Measurements from ENCODE around the gene FAM117B. TPM values are rescaled to one million over a fixed set of nuclear protein-coding genes. Genes with fewer than 3 reads are reported as not detected.

The FAM117B gene
- total RNA-seq, 6 experiments from 2014 or later: 0.55 to 1.2 (median 0.87) TPM

DNA sequence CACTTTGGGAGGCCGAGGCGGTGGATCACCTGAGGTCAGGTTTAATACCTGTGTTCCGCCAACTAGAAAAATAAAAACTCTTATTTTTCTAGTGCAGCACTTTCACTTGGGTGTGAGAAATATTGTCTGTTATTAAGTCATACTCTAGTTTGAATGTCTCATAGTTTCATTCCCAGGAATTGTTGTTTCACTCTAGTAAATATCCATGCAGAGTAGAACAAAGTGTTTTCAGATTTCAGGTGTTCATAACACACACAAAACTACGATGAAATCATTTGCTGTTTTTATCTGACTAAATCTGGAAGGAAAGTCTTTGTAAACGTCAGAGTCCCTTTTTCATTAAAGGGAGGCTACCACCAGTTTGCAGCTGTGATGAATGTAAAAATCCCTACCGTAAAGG, 4.0 kb downstream of the FAM117B start:
- DNase-seq: no peak
- Mint-ChIP-seq H3K4me1 (ENCODE audit: low read depth) (peaks cover 20% of the 10 kb centered on the region), H3K27ac (no peak overlapping the region), H3K4me3 (no peak overlapping the region), H3K27me3 (ENCODE audit: insufficient read depth) (no peaks in the 10 kb centered on the region; the same call in none of the 2 replicates), H3K36me3 (ENCODE audit: low read depth) (no peaks in the 10 kb centered on the region), H3K9me3 (no peaks in the 10 kb centered on the region)
- TF ChIP-seq, protein P1, sequence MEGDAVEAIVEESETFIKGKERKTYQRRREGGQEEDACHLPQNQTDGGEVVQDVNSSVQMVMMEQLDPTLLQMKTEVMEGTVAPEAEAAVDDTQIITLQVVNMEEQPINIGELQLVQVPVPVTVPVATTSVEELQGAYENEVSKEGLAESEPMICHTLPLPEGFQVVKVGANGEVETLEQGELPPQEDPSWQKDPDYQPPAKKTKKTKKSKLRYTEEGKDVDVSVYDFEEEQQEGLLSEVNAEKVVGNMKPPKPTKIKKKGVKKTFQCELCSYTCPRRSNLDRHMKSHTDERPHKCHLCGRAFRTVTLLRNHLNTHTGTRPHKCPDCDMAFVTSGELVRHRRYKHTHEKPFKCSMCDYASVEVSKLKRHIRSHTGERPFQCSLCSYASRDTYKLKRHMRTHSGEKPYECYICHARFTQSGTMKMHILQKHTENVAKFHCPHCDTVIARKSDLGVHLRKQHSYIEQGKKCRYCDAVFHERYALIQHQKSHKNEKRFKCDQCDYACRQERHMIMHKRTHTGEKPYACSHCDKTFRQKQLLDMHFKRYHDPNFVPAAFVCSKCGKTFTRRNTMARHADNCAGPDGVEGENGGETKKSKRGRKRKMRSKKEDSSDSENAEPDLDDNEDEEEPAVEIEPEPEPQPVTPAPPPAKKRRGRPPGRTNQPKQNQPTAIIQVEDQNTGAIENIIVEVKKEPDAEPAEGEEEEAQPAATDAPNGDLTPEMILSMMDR (IDR thresholded peaks at IDR 0.05): no peak

DNA sequence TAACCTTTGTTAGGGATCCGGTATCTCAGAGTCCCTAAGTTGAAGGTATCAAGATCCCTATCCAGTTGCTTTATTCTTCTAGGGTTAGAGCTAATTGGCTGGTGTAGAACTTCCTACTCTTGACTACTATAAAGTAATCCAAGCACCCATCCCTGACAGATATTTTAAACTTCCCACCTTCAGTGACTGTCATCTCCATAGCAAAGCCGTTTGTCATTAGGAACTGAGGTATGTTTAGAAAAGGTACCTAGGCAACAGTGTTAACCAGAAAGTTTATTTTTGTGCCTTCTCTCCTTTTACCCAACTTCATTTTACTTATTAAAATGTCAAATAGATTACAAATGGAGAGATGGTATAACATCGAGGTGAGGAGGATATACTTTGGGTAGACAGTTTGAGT, 4.5 kb downstream of the FAM117B start:
- H3K27me3 Mint-ChIP-seq (ENCODE audit: insufficient read depth): no peaks in the 10 kb centered on the region; the same call in none of the 2 replicates
- no peaks in the 10 kb centered on the region for H3K36me3 Mint-ChIP-seq (ENCODE audit: low read depth)
- DNase-seq: no peak
- TF ChIP-seq, protein P1 (IDR thresholded peaks at IDR 0.05): no peak
- H3K4me3 Mint-ChIP-seq: no peak overlapping the region
- H3K9me3 Mint-ChIP-seq: no peaks in the 10 kb centered on the region
- peaks cover 17% of the 10 kb centered on the region for H3K4me1 Mint-ChIP-seq (ENCODE audit: low read depth)
- no peak overlapping the region for H3K27ac Mint-ChIP-seq

DNA sequence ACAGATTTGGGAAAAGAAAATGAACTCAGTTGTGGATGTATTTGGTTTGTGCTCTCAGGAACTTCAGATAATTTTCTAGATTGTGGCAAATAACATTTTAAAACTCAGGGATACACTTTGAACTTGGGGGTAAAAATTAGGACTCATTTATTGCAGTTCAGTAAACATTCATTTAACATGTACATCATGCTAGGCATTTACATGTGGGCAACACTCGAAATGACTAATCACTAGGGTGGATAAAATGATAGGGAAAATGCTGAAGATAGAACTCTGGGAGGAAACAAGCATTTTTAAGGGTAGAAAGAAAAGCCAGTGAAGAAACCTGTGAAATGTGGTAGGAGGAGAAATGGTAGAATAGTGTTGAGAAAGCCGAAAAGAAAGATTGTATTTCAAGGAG, 7.8 kb downstream of the FAM117B start:
- Mint-ChIP-seq H3K27ac (no peak overlapping the region), H3K27me3 (ENCODE audit: insufficient read depth) (peaks cover 2% of the 10 kb centered on the region), H3K4me3 (no peak overlapping the region), H3K4me1 (ENCODE audit: low read depth) (peaks cover 2% of the 10 kb centered on the region; the same call in 1 of the 2 replicates), H3K9me3 (no peaks in the 10 kb centered on the region), H3K36me3 (ENCODE audit: low read depth) (no peaks in the 10 kb centered on the region)
- DNase-seq: no peak
- TF ChIP-seq, protein P1 (IDR thresholded peaks at IDR 0.05): no peak

DNA sequence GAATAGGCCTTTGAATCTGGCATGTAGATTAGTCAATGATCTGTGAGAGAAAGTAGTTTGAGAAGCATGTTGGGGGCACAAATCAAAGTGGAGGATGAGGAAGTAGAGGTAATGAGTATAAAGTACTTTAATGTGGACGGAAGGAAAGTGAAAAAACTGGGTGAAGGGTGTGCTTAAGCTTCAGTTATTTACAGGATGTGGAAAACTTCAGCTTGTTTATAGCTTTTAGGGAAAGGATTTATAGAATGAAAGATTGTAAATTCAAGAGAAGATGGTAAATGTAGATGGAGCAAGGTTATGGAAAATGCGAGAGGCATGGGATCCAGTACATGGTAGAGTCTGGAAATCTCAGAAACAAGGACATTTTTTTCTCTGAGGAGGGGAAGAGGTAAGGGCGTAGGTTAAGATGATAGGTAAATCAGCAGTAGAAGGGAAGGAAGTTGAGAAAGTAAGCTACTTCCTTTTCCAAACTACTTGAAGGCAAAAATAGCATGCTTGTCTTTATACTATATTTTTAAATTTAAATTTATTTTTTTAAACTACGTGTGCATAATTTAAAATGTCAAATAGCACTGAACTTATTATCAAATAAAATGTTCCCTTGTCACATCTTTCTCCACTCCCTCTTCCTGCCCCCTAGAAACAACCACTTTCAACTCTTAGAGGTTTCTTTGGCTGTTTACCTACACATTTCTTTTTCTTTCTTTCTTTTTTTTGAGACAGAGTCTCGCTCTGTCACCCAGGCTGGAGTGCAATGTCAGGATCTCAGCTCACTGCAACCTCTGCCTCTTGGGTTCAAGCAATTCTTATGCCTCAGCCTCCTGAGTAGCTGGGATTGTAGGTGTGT, 8.5 kb downstream of the FAM117B start:
- H3K27ac Mint-ChIP-seq: no peak overlapping the region
- H3K4me1 Mint-ChIP-seq (ENCODE audit: low read depth): no peaks in the 10 kb centered on the region
- no peaks in the 10 kb centered on the region for H3K36me3 Mint-ChIP-seq (ENCODE audit: low read depth)
- TF ChIP-seq, protein P1 (IDR thresholded peaks at IDR 0.05): no peak
- no peak overlapping the region for H3K4me3 Mint-ChIP-seq
- peaks cover 6% of the 10 kb centered on the region for H3K27me3 Mint-ChIP-seq (ENCODE audit: insufficient read depth)
- no peak for DNase-seq
- H3K9me3 Mint-ChIP-seq: no peaks in the 10 kb centered on the region

DNA sequence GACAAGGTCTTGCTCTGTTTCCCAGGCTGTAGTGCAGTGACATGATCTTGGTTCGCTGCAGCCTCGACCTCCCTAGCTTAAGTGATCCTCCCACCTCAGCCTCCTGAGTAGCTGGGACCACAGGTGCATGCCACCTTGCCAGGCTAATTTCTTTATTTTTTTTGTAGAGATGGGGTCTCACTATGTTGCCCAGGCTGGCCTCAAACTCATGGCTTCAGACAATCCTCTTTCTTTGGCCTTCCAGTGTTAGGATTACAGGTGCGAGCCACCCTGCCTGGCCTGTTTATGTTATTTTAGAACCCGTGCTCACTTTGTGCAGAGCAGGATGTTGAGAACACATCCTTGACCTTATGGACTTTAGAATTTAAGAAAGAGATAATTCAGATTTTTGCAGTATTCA, 17.4 kb downstream of the FAM117B start:
- Mint-ChIP-seq H3K9me3 (no peaks in the 10 kb centered on the region), H3K36me3 (ENCODE audit: low read depth) (no peaks in the 10 kb centered on the region), H3K4me3 (no peak overlapping the region), H3K27ac (no peak overlapping the region), H3K27me3 (ENCODE audit: insufficient read depth) (peaks cover 13% of the 10 kb centered on the region), H3K4me1 (ENCODE audit: low read depth) (no peaks in the 10 kb centered on the region)
- TF ChIP-seq, protein P1 (IDR thresholded peaks at IDR 0.05): no peak
- DNase-seq: no peak

All from HFFc6 (cell line).